ENCODE data around the gene HOXA5.

Gene HOXA5

DNA sequence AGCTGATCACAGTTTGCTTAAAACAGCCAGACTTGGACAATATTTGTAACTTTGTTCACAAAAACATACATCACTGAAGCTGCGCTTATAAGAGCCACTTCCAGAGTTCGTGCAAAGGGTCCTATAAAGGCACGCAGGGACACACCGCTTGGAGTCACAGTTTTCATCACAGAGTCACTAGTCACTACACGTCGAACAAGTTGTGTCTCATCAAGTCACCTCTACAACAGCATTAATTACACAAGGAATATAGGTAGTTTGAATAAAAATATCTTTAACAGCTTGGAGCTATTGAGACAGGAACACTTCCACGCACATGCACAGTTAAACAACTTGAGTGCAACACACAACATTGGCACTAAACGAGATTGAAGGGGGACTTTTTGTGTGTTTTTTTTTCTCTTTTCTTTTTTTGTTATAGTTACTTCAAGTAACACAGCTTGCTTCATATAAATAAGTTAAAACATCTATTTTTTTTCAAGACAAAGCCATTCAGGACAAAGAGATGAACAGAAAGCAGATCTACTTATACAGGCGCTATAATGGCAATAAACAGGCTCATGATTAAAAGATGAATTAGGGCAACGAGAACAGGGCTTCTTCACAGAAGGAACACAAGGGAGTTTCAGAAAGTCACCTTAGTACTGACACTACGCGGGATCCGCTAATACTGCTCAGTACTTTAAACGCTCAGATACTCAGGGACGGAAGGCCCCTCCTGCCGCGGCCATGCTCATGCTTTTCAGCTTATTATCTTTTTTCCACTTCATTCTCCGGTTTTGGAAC is 2.2 kb downstream of the HOXA5 start:
- peak in 1 of 10 donors; percentile 4 for DNase-seq
- intact Hi-C loops (cut with DNase I), result no loop called here

GRCh38 chr7:27140126-27140857 is 3.2 kb downstream of the HOXA5 start:
- intact Hi-C loops (cut with DNase I), result no loop called here
- peak in 1 of 10 donors; percentile 5 for DNase-seq

DNA sequence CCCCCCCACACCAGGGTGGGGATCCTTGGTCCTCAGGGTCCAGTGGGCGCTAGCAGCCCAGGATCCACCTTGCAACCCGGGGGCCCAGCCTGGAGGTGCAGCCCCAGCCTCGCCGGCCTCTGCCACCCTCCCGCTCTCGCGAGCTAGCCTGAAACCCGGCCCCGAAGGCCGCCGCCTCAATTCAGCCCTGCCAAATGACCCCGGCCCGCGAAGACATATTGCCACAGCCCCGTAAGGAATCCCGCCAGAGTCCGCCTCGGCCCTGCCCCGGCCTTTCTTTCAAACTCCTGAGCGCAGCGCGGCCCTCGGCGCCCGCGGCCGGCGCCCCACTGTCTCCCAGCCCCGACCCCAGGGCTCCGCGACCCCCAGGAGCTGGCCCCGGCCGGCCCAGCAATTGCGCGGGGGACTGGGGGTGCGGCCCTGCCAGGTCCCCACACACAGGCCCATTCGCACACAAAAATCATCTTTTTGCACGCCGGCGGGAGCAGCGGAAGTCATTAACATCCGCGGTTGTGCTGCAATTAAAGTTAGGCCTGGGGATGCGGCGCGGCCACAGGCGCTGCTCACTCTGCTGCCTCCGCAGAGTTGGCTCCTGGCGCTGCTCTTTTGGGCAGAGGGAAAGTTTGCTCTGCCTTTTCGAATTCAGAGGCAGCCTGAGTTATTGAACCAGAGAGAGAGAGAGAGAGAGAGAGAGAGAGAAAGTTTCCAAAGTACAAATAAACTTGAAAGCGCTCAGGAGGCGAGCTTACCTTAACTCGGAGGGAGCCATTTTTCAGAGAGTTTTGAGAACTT is 4.0 kb downstream of the HOXA5 start:
- peak in 2 of 10 donors; percentile 56 to 74 for DNase-seq
- intact Hi-C loops (cut with DNase I), result no loop called here

GRCh38 chr7:27138985-27139333 is 4.5 kb downstream of the HOXA5 start:
- intact Hi-C loops (cut with DNase I), result no loop called here
- no peak for DNase-seq

- intact Hi-C loops (cut with DNase I), result no loop called here
- DNase-seq, result no peak
Measured at GRCh38 chr7:27138472-27138871, 5.0 kb downstream of the HOXA5 start.

DNA sequence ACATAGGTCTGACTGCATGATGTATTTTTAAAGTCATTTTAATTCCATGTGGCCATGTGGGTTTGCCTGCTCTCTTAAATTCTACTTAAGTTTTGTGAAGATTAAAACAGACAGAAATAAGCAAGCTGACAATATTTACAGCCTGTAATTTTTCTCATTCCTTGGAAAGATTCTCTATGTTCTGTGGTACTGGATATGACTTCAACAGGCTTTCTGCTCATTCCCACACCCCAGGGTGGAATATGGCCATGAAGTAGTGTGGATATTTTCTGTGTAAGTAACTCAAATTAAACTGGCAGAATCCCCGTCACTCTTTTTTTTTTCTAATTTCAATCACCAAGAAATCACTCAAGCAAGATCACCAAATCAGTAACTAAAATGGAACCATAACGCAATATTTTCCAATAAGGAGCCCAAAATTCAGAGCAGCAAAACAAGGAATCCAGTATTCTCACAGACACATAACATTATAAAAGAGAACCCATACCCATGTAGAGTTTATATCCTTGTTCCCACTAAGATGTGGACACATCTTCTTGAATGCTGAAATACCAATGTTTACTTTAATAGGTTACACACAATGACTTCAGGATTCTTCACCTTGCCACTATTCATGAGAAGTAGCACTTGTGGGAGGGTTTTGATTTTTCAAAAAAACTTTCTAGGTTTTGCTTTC is 5.7 kb downstream of the HOXA5 start:
- no peak for DNase-seq
- intact Hi-C loops (cut with DNase I), result no loop called here

- intact Hi-C loops (cut with DNase I), result no loop called here
- no peak for DNase-seq
Measured at GRCh38 chr7:27134392-27134791, 9.1 kb downstream of the HOXA5 start.

DNA sequence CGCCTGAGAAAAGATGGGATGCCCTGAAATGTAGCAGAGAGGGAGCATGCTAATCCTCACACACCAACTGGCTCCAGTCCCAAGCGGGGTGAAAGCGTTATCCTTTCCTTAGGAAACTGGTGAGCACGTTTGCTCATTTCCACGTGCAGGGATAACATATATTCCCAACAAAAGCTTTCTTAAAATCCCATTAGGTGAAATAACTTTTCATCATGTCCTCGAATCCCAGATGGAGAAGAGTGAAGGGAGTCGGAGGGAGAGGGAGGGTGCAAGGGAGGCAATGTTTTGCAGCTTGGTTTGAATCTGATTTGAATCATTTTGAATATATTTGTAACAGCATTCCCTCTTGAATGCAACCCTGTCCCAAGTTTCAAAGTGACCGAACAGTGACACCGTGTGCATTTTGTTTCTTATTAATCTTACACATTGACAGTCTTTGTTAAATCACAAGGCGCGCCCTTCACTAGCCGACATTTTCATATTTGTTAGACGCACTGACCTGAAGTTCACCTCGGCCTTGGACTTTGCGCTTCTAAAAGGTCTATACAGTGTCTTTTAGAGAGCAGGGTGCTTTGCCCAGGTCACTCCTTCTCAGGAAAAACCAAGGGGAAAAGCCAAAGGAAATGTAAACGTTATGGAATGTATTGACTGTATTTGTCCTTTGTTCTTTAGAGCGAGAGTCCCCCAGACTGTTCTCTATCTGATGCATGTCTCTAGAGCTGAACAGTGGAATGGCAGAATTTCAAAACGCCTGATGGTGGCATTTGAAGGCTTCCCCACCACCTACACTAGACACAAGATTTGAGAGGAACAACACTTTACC is 9.9 kb downstream of the HOXA5 start:
- intact Hi-C loops (cut with DNase I), result no loop called here
- peak in 1 of 10 donors; percentile 18 for DNase-seq

DNA sequence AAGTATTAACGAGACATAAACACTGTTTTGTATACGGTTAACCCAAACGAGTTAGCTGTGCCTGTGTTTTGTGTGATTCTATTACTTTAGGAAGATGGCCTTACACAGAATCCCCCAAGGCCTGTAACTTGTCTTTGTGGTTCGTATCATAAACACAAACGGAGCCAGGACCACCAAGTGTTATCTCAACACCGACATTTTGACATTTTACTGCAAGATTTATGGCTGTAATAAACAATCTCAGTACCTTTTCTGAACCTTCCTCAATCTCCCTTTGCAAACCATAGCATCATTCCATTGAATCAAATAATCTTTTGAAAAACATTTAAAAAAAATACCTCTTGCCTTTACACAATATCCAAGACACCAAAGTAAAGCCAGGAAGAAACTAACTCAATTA is 10.5 kb downstream of the HOXA5 start:
- no peak for DNase-seq
- intact Hi-C loops (cut with DNase I), result no loop called here

- DNase-seq, result no peak
- intact Hi-C loops (cut with DNase I), result no loop called here
Measured at GRCh38 chr7:27132214-27132613, 11.3 kb downstream of the HOXA5 start.

DNA sequence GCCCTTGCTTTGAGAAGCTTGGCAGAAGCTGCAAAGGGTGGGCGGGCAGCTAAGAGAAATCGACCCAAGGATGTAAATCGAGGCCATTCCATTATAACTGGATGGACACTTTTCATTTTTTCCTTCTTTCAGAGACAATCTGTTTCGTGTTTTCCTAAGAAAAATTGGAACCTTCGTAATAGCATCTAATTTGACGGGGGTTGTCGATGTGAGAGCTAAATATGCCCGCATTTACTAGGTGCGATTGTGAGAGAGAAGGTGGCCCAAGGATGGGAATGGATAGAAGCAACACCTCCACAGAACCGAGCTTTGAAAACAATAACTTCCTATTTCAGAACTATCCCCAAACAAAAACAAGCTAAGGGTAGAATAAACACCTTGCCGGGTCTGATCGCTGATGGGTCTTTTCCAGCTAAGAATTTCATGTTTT is 12.1 kb downstream of the HOXA5 start:
- no peak for DNase-seq
- intact Hi-C loops (cut with DNase I), result no loop called here

GRCh38 chr7:27130540-27131389 is 12.7 kb downstream of the HOXA5 start, which contains the start of gene HOXA4:
HOXA4 (minus strand) TSS chr7:27130757; CDS start chr7:27130733, 24 bp downstream.
- intact Hi-C loops (cut with DNase I), result no loop called here
- peak in 3 of 10 donors; percentile 27 to 82 (median 67) for DNase-seq

- peak in 1 of 10 donors; percentile 63 for DNase-seq
- intact Hi-C loops (cut with DNase I), result no loop called here
Measured at GRCh38 chr7:27129729-27130539, 13.5 kb downstream of the HOXA5 start.

DNA sequence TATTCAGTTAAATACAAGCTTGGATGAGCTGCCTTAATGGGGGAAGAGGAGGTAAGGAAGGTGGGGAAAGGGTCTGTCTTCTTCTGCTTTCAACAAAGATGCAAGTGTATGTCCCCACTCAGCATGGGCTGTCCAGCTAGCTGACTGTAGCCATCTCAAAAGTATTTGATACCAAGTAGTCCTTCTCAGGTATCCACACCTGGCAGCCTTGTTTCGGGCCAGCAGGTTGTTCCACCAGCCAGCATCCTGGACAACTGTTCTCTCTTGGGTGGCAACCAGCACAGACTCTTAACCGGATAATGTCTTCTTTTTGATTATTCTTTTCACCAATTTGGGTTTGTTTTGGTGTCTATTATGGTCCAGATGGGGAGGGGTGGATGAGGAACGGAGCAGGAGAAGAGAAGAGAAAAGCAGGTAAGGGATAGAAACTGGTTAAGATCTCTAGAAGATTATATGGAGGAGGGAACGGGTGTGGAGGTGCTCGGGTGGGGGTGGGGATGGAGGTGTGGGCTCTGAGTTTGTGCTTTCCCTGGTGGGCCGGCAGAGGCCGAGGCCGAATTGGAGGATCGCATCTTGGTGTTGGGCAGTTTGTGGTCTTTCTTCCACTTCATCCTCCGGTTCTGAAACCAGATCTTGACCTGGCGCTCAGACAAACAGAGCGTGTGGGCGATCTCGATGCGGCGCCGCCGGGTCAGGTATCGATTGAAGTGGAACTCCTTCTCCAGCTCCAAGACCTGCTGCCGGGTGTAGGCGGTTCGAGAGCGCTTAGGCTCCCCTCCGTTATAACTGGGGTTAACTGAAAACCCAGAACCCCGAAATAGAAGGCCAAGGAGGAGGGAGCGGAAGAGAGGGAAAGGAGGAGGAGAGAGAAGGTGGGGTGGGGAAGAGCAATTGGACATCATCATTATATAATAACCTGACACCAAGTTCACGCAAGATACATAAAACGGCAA is 14.4 kb downstream of the HOXA5 start:
- DNase-seq, result peak in 1 of 10 donors; percentile 40
- intact Hi-C loops (cut with DNase I), result no loop called here

DNA sequence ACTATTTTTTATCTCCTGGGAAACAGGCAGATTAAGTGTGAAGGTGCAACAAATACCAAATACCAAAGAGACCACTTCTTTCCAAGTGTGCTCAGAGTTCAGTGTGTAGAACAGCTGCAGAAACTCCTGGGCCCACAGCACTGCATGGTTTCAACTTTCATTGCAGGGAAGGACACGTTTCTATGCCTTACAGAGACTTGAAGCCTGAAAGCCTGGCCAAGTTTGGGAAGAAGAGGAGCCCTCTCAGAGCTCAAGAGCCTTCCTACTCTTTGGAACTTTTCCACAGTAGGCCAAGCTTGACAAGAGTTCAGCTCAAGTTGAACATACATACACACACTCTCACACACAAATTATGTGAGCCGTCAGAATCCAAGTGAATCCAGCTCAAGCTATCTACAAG is 15.4 kb downstream of the HOXA5 start:
- intact Hi-C loops (cut with DNase I), result no loop called here
- DNase-seq, result peak in 2 of 10 donors; percentile 4

- intact Hi-C loops (cut with DNase I), result no loop called here
- DNase-seq, result no peak
Measured at GRCh38 chr7:27126596-27127327, 16.7 kb downstream of the HOXA5 start.
